GM12874 (cell line): ENCODE results near the gene TUBA1C.
A peak's percentile ranks its signal among the peaks of the same experiment; 100 is the strongest.

Source experiments
- CTCF ChIP-seq: IDR thresholded peaks from 2 replicates; pipeline ENCODE4 v1.5.1; 2011; ENCODE audit warnings: low read depth, mild to moderate bottlenecking, control low read depth, low read length, moderate library complexity; ENCODE audit not compliant: insufficient read depth

The TUBA1C gene

DNA sequence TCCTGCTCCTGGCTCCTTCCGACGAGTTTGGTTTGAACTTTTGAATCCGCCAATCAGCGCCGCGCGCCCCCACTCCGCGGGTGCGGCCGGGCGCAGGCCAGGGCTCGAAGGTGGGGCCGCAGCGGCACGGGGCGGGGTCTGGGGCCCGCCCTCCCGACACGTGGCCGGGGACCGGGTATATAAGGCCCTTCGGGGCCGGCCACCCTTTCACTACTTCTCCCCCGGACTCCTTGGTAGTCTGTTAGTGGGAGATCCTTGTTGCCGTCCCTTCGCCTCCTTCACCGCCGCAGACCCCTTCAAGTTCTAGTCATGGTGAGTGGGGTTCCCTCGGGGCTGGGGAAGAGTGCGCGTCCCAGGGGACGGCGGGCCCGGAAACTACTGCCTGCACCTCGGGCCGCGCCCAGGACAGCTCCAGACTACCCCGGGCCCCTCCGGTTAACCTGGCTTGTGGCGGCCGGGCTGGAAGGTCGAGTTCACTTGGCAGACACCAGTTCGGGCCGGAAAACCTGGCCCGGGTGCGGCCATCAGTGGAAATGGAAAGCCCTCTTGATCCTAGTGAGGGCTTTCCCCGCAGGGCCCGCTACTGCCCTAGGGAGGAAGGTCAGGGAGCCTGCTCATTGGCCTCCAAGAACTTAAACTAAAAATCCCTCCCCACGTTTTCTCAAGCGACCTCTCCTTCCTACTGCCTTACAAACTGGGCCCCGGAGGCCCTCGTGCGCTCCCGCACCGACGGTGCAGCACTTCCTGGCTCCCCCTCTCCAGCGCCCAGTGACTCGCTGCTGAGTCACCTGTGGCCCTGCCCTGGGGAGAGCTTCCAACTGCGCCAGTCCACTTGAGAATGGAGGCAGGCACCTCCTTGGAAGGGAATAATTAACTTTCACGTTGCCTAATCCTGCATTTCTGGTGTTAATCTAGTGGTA lies at the start of gene TUBA1C:
TUBA1C (plus strand) TSS at position 210 of the 920 bp plus-strand sequence; CDS start at position 310, 100 bp downstream.
- no peak for TF ChIP-seq CTCF

DNA sequence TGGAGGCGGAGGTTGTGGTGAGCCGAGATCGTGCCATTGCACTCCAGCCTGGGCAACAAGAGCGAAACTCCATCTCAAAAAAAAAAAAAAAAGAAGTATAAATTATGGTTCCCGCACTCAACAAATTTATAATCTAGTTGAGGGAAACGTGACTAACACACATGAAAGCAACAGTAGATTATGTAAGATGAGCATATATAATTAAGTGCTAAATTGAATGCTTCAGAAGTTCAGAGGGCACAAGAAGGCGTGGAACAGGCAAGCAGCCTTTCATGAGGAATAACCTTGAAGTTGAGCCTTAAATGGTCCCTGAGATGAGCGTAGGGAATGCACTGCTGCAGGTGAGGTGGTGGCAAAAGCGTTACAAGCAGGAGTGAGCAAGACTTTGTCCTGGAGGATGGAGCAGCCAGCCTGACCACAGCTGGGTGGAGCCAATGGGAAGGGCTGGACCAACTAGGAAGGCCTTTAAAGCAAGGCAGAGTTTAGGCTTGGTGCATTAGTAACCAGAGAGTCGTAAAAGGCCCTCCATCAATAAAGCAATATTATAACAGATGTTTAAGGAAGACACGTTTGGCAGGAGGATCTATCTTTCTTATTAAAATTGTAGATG lies 45.4 kb upstream of the TUBA1C start:
- TF ChIP-seq CTCF, result no peak

- no peak for TF ChIP-seq CTCF
Observed at GRCh38 chr12:49220972-49221371, 43.9 kb upstream of the TUBA1C start.

DNA sequence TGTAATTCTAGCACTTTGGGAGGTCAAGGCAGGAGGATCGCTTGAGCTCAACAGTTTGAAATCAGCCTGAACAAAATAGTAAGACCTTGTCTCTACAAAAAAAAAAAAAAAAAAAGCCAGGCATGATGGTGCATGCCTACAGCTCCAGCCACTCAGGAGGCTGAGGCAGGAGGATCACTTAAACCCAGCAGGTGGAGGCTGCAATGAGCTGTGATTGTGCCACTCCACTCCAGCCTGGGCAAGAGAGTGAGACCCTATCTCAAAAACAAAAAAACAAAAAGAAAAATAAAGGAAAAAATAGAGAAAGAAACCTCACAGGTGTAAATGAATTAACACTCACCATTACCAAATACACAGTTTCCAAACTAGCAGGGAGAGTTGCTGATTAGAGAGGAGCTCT lies 41.8 kb upstream of the TUBA1C start:
- no peak for TF ChIP-seq CTCF

- no peak for TF ChIP-seq CTCF
Observed at GRCh38 chr12:49223590-49224369, 41.1 kb upstream of the TUBA1C start.

DNA sequence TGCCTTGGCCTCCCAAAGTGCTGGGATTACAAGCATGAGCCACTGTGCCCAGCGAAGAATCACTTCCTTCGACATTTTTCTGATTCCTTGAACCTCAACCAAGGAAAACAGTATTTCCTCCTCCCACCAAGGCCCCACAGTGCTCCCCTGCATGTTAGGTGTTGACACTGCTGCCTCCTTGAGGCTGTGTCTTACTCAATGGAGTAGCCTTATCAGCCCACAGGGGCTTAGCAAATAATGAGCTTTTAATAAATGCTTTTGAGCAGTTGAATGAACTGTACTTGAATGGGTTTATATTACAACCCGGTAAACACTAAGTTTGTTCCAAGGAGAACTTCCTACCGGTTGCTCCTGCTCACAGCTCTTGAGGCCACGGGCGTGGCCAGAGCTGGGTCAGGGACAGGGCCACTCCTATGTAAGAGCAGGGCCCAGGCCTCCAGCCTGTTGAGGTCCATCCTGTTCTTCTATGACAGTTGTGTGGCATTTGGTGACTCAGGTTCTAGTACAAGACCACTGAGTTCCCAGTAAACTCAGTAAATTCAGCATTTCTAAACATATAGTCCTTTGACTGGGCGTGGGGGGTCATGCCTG lies 39.2 kb upstream of the TUBA1C start:
- TF ChIP-seq CTCF, result 0 out of 2 replicates have a peak, but pooled peaks have one; percentile 5

DNA sequence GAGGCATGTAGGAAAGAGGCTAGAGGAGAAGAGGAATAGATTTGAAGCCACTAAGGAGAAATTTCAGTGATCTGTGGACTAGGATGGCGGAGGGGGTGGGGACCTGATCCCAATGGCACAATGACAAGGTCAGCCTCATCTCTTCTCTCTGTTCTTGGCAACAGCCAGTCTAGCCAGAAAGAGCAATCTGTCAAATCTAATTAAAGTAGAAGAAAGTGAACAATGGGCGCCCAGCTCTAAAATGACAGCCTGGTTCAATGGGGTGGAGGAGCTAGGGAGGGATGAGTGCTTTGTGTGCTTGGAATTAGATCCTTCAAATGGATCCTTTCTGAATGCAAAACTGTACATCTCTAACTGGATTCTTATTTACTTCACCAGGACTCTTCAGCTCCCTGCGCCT lies 37.2 kb upstream of the TUBA1C start:
- TF ChIP-seq CTCF, result no peak
